BE2C (cell line): ENCODE measurements around the gene FIBP.
A peak's percentile ranks its signal among the peaks of the same experiment; 100 is the strongest.

ENCODE experiments used
- DNase-seq: peaks from one replicate; pipeline ENCODE4 v3.0.0-alpha.2; 2020
- H3K27me3 ChIP-seq: fragments of 250-450 bp; sonication (Bioruptor Pico); 2 replicates; pipeline ENCODE4 v1.5.1; 2020; ENCODE audit warnings: mild to moderate bottlenecking
- H3K36me3 ChIP-seq: fragments of 250-450 bp; sonication (Bioruptor Pico); 2 replicates; pipeline ENCODE4 v1.5.1; 2020; ENCODE audit warnings: mild to moderate bottlenecking
- H3K4me1 ChIP-seq: fragments of 250-450 bp; sonication (Bioruptor Pico); 2 replicates; pipeline ENCODE4 v1.5.1; 2020
- H3K4me3 ChIP-seq: 2 replicates; pipeline ENCODE4 v1.5.1; 2011; ENCODE audit warnings: low read depth, low read length
- H3K9me3 ChIP-seq: fragments of 250-450 bp; sonication (Bioruptor Pico); 2 replicates; pipeline ENCODE4 v1.5.1; 2020
- CTCF ChIP-seq: IDR thresholded peaks from 2 replicates; pipeline ENCODE4 v1.5.1; 2012; ENCODE audit warnings: mild to moderate bottlenecking, low read depth, low read length

FIBP gene

GRCh38 chr11:65844231-65844872 is 43.9 kb downstream of the FIBP start:
- H3K4me3 ChIP-seq, result no peak overlapping the region
- H3K27me3 ChIP-seq, result no peaks in the 10 kb centered on the region
- H3K36me3 ChIP-seq, result no peaks in the 10 kb centered on the region
- no peak for DNase-seq
- no peak for TF ChIP-seq CTCF
- no peaks in the 10 kb centered on the region for H3K4me1 ChIP-seq
- H3K9me3 ChIP-seq, result no peaks in the 10 kb centered on the region

GRCh38 chr11:65843811-65844210 is 44.5 kb downstream of the FIBP start:
- no peak overlapping the region for H3K4me3 ChIP-seq
- no peaks in the 10 kb centered on the region for H3K27me3 ChIP-seq
- no peaks in the 10 kb centered on the region for H3K9me3 ChIP-seq
- no peaks in the 10 kb centered on the region for H3K4me1 ChIP-seq
- no peaks in the 10 kb centered on the region for H3K36me3 ChIP-seq
- TF ChIP-seq CTCF, result no peak
- DNase-seq, result no peak

GRCh38 chr11:65842144-65842543 is 46.1 kb downstream of the FIBP start:
- no peak for DNase-seq
- no peaks in the 10 kb centered on the region for H3K4me1 ChIP-seq
- no peak for TF ChIP-seq CTCF
- no peak overlapping the region for H3K4me3 ChIP-seq
- H3K36me3 ChIP-seq, result no peaks in the 10 kb centered on the region
- H3K27me3 ChIP-seq, result no peaks in the 10 kb centered on the region
- no peaks in the 10 kb centered on the region for H3K9me3 ChIP-seq

GRCh38 chr11:65834202-65834601 is 54.1 kb downstream of the FIBP start:
- TF ChIP-seq CTCF, result no peak
- no peaks in the 10 kb centered on the region for H3K4me1 ChIP-seq
- no peaks in the 10 kb centered on the region for H3K27me3 ChIP-seq
- no peak for DNase-seq
- H3K36me3 ChIP-seq, result no peaks in the 10 kb centered on the region
- H3K9me3 ChIP-seq, result no peaks in the 10 kb centered on the region
- H3K4me3 ChIP-seq, result peak overlapping the region; percentile 86
